ENCODE measurements around the gene ABHD3.

GRCh38 chr18:21604671-21605070, 99.9 kb downstream of the ABHD3 start:
- TF ChIP-seq, protein P1, sequence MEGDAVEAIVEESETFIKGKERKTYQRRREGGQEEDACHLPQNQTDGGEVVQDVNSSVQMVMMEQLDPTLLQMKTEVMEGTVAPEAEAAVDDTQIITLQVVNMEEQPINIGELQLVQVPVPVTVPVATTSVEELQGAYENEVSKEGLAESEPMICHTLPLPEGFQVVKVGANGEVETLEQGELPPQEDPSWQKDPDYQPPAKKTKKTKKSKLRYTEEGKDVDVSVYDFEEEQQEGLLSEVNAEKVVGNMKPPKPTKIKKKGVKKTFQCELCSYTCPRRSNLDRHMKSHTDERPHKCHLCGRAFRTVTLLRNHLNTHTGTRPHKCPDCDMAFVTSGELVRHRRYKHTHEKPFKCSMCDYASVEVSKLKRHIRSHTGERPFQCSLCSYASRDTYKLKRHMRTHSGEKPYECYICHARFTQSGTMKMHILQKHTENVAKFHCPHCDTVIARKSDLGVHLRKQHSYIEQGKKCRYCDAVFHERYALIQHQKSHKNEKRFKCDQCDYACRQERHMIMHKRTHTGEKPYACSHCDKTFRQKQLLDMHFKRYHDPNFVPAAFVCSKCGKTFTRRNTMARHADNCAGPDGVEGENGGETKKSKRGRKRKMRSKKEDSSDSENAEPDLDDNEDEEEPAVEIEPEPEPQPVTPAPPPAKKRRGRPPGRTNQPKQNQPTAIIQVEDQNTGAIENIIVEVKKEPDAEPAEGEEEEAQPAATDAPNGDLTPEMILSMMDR (conservative IDR thresholded peaks at IDR 0.05; ENCODE audit: low read length): no peak
- no peak for TF ChIP-seq EZH2phosphoT487 (IDR thresholded peaks at IDR 0.05; ENCODE audit: borderline replicate concordance, low read depth, low read length)
